MM.1S (cell line): ENCODE measurements around the gene CFAP57.

Experiments
- DNase-seq: peaks from one replicate; pipeline ENCODE4 v3.0.0-alpha.2; 2015
- H2AFZ ChIP-seq: fragments of 300-600 bp; sonication (generic); 2 replicates; pipeline ENCODE4 v1.6.0; 2016; ENCODE audit warnings: antibody characterized with exemption, low read length
- H3F3A ChIP-seq: fragments of 300-600 bp; sonication (generic); 2 replicates; pipeline ENCODE4 v1.6.1; 2016; ENCODE audit warnings: mild to moderate bottlenecking, antibody characterized with exemption, low read length, moderate library complexity, mixed read lengths; ENCODE audit not compliant: insufficient read depth
- H3K27ac ChIP-seq: fragments of 300-600 bp; sonication (generic); 2 replicates; pipeline ENCODE4 v1.5.1; 2016; ENCODE audit warnings: mild to moderate bottlenecking, low read length
- H3K27me3 ChIP-seq: fragments of 300-600 bp; sonication (generic); replicated peaks from 2 replicates; pipeline ENCODE4 v1.6.0; 2016; ENCODE audit warnings: low read length; ENCODE audit not compliant: insufficient read depth
- H3K36me3 ChIP-seq: fragments of 300-600 bp; sonication (generic); replicated peaks from 2 replicates; pipeline ENCODE4 v1.6.1; 2016; ENCODE audit warnings: mild to moderate bottlenecking, low read length, mixed read lengths; ENCODE audit not compliant: insufficient read depth
- H3K4me1 ChIP-seq: fragments of 300-600 bp; sonication (generic); 2 replicates; pipeline ENCODE4 v1.6.1; 2016; ENCODE audit warnings: low read length, mixed read lengths
- H3K4me2 ChIP-seq: fragments of 300-600 bp; sonication (generic); 2 replicates; pipeline ENCODE4 v1.6.0; 2016; ENCODE audit warnings: low read depth, low read length
- H3K4me3 ChIP-seq: fragments of 300-600 bp; sonication (generic); 2 replicates; pipeline ENCODE4 v1.5.1; 2016; ENCODE audit warnings: low read length, mixed read lengths
- H3K79me2 ChIP-seq: fragments of 300-600 bp; sonication (generic); 2 replicates; pipeline ENCODE4 v1.6.1; 2016; ENCODE audit warnings: mixed run types, low read length, mixed read lengths
- H3K9ac ChIP-seq: fragments of 300-600 bp; sonication (generic); 2 replicates; pipeline ENCODE4 v1.6.1; 2016; ENCODE audit warnings: low read length, mixed read lengths
- H3K9me2 ChIP-seq: fragments of 300-600 bp; sonication (generic); replicated peaks from 2 replicates; pipeline ENCODE4 v1.6.1; 2016; ENCODE audit warnings: mild to moderate bottlenecking, low read length, mixed read lengths; ENCODE audit not compliant: insufficient read depth
- H3K9me3 ChIP-seq: fragments of 300-600 bp; sonication (generic); replicated peaks from 2 replicates; pipeline ENCODE4 v1.6.1; 2016; ENCODE audit warnings: mild to moderate bottlenecking, low read length, mixed read lengths; ENCODE audit not compliant: insufficient read depth
- H4K20me1 ChIP-seq: fragments of 300-600 bp; sonication (generic); 2 replicates; pipeline ENCODE4 v1.6.1; 2016; ENCODE audit warnings: mild to moderate bottlenecking, low read length, moderate library complexity, mixed read lengths; ENCODE audit not compliant: insufficient read depth
- EZH2 ChIP-seq: fragments of 300-600 bp; sonication (generic); optimal IDR thresholded peaks from 2 replicates; pipeline ENCODE3; 2017; ENCODE audit warnings: low read depth, mild to moderate bottlenecking, antibody characterized with exemption, low read length, mixed read lengths
- EZH2phosphoT487 ChIP-seq: fragments of 300-600 bp; sonication (generic); IDR thresholded peaks from 2 replicates; pipeline ENCODE4 v1.6.1; 2018; ENCODE audit warnings: antibody characterized with exemption, low read length
- TF ChIP-seq, protein P1 (sequence below): fragments of 300-600 bp; sonication (generic); IDR thresholded peaks from 2 replicates; pipeline ENCODE4 v1.5.1; 2016; ENCODE audit warnings: antibody characterized with exemption, low read length, mixed read lengths

Gene CFAP57

DNA sequence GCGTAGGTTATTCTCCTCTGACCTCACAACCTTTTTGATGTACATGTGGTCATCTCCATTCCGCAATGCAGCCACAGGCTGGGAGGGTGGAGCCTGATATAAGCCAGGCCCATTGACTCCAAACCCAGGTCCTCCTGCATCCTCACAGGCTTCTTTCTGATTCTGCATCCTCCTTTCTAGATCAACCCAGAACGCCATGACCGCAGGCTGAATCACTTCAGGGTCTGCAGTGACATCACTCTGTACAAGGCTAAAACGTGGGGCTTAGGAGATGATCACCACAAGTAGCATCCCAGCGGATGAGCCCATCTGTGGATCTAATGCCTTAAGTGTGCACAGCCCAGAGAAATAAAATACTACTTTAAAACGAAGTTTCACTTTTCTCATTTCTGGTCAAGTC is 16.1 kb upstream of the CFAP57 start:
- Histone ChIP-seq H4K20me1 (no peaks in the 10 kb centered on the region), H3K9me3 (no peaks in the 10 kb centered on the region), H3K27me3 (no peaks in the 10 kb centered on the region), H3K4me3 (no peak overlapping the region), H3K36me3 (no peaks in the 10 kb centered on the region), H3F3A (no peaks in the 10 kb centered on the region), H3K4me2 (no peak overlapping the region), H3K9me2 (no peaks in the 10 kb centered on the region), H2AFZ (no peak overlapping the region), H3K27ac (no peak overlapping the region), H3K79me2 (no peaks in the 10 kb centered on the region), H3K9ac (no peak overlapping the region), H3K4me1 (no peaks in the 10 kb centered on the region)
- no peak for DNase-seq
- no peak for TF ChIP-seq EZH2

- no peak overlapping the region for H3K27ac ChIP-seq
- H4K20me1 ChIP-seq = no peaks in the 10 kb centered on the region
- no peaks in the 10 kb centered on the region for H3F3A ChIP-seq
- H3K9me3 ChIP-seq = no peaks in the 10 kb centered on the region
- no peak overlapping the region for H3K4me2 ChIP-seq
- no peak overlapping the region for H3K9ac ChIP-seq
- H2AFZ ChIP-seq = no peak overlapping the region
- no peak for DNase-seq
- H3K9me2 ChIP-seq = no peaks in the 10 kb centered on the region
- peaks cover 17% of the 10 kb centered on the region for H3K79me2 ChIP-seq
- no peak for TF ChIP-seq EZH2
- TF ChIP-seq, protein P1, sequence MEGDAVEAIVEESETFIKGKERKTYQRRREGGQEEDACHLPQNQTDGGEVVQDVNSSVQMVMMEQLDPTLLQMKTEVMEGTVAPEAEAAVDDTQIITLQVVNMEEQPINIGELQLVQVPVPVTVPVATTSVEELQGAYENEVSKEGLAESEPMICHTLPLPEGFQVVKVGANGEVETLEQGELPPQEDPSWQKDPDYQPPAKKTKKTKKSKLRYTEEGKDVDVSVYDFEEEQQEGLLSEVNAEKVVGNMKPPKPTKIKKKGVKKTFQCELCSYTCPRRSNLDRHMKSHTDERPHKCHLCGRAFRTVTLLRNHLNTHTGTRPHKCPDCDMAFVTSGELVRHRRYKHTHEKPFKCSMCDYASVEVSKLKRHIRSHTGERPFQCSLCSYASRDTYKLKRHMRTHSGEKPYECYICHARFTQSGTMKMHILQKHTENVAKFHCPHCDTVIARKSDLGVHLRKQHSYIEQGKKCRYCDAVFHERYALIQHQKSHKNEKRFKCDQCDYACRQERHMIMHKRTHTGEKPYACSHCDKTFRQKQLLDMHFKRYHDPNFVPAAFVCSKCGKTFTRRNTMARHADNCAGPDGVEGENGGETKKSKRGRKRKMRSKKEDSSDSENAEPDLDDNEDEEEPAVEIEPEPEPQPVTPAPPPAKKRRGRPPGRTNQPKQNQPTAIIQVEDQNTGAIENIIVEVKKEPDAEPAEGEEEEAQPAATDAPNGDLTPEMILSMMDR = no peak
- TF ChIP-seq EZH2phosphoT487 = no peak
- no peak overlapping the region for H3K4me3 ChIP-seq
- no peaks in the 10 kb centered on the region for H3K4me1 ChIP-seq
- H3K36me3 ChIP-seq = peaks cover 18% of the 10 kb centered on the region; the same call in 1 of the 2 replicates
- H3K27me3 ChIP-seq = no peaks in the 10 kb centered on the region
Observed at GRCh38 chr1:43165162-43165561, 7.0 kb upstream of the CFAP57 start.

DNA sequence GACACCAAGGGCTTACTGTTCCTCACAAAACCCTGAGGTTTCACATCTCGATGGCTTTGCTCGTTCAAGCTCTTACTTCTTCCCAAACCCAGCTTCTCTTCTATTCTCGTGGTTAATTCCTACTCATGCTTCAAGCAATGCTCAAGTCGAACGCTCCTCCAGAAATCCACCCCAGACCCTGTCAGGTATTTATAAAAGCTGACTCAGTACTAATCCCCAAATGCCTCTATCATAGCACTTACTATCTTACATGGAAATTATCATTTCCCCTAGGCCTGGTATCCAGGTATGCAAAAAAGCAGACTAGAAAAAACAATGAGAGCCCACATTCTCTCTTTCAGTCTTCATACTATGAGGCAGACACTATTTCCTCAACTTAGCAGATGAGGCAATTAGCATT is 6.4 kb upstream of the CFAP57 start:
- no peak overlapping the region for H3K27ac ChIP-seq
- no peak for DNase-seq
- no peak overlapping the region for H2AFZ ChIP-seq
- H3K9ac ChIP-seq = no peak overlapping the region
- no peaks in the 10 kb centered on the region for H3F3A ChIP-seq
- no peaks in the 10 kb centered on the region for H3K27me3 ChIP-seq
- H3K79me2 ChIP-seq = peaks cover 23% of the 10 kb centered on the region
- H3K9me2 ChIP-seq = no peaks in the 10 kb centered on the region
- H4K20me1 ChIP-seq = no peaks in the 10 kb centered on the region
- peaks cover 24% of the 10 kb centered on the region; the same call in 1 of the 2 replicates for H3K36me3 ChIP-seq
- peaks cover 5% of the 10 kb centered on the region; the same call in 1 of the 2 replicates for H3K4me1 ChIP-seq
- no peak overlapping the region for H3K4me2 ChIP-seq
- no peaks in the 10 kb centered on the region for H3K9me3 ChIP-seq
- TF ChIP-seq EZH2 (no peak), EZH2phosphoT487 (no peak)
- TF ChIP-seq, protein P1 = no peak
- H3K4me3 ChIP-seq = no peak overlapping the region

DNA sequence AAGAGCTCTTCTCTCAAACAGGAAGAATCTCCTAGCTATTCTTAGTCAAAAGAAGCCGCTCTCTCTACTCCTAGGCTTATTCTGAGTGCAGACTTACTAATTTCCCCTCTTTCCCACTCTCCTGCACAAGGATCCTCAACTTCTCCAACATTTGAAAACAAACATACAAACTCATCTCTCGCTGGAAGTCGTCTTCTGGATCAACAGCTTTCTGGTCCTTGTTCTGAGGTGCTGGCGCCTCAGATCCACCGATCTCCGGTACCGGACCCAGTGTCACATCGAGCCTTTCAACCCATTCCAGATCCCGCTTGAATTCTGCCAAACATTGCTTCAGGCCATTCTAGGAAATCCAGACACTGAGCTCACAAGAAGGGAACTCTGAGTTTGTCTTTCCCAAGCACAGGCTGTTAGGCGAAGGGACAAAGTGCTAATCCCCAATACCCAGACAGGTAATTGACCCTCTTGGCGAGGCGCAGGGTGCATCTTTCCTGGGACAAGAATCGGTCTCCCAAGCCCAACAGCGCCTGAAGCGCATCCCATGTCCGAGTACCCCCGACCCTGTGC is 736 bp upstream of the CFAP57 start:
- Histone ChIP-seq H3F3A (no peaks in the 10 kb centered on the region), H2AFZ (peak overlapping the region; percentile 93), H3K9ac (peak overlapping the region; percentile 87), H3K4me3 (peak overlapping the region; percentile 99), H3K4me2 (peak overlapping the region; percentile 98), H3K4me1 (peaks cover 15% of the 10 kb centered on the region), H4K20me1 (no peaks in the 10 kb centered on the region), H3K79me2 (peaks cover 36% of the 10 kb centered on the region), H3K9me2 (no peaks in the 10 kb centered on the region), H3K27me3 (no peaks in the 10 kb centered on the region), H3K9me3 (no peaks in the 10 kb centered on the region), H3K36me3 (peaks cover 22% of the 10 kb centered on the region; the same call in 1 of the 2 replicates), H3K27ac (peak overlapping the region; percentile 11; the same call in 1 of the 2 replicates)
- no peak for DNase-seq
- no peak for TF ChIP-seq EZH2
- no peak for TF ChIP-seq EZH2phosphoT487
- TF ChIP-seq, protein P1 = no peak
